ENCODE data around the gene CENPP.

The CENPP gene

GRCh38 chr9:92325269-92325990 lies at the start of gene CENPP, which contains the start of gene NOL8:
TSS of gene CENPP (plus strand) at chr9:92325953.
TSS of gene NOL8 (minus strand) at chr9:92325350. CDS start at chr9:92324161, 1,189 bp downstream.
- DNase-seq (ENCODE audit: low read depth), result peak; percentile 93

- no peak for DNase-seq (ENCODE audit: low read depth)
Observed at GRCh38 chr9:92276331-92277032, 49.3 kb upstream of the CENPP start.

- no peak for DNase-seq (ENCODE audit: low read depth)
Observed at GRCh38 chr9:92278110-92278509, 47.6 kb upstream of the CENPP start.

DNA sequence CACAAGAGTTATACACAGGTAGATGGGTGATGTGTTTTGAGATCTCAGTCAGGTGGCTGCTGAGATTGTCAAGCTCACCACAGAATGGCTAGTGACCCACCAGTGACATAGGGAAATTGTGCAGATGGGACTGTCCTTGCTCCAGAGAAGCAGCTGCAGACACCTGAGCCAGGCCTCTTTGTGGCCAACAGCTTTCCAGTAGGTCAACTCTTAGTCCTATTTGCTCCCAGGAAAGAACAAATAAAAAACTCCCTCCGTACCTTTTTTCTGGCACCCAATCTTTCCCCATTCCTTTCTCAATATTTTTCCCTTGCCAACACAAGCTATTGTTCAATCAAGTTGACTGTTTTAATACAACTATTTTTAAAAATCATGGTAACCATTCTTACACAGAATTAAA lies 46.5 kb upstream of the CENPP start:
- DNase-seq (ENCODE audit: low read depth), result no peak

GRCh38 chr9:92289708-92290390 lies 35.9 kb upstream of the CENPP start:
- no peak for DNase-seq (ENCODE audit: low read depth)

DNA sequence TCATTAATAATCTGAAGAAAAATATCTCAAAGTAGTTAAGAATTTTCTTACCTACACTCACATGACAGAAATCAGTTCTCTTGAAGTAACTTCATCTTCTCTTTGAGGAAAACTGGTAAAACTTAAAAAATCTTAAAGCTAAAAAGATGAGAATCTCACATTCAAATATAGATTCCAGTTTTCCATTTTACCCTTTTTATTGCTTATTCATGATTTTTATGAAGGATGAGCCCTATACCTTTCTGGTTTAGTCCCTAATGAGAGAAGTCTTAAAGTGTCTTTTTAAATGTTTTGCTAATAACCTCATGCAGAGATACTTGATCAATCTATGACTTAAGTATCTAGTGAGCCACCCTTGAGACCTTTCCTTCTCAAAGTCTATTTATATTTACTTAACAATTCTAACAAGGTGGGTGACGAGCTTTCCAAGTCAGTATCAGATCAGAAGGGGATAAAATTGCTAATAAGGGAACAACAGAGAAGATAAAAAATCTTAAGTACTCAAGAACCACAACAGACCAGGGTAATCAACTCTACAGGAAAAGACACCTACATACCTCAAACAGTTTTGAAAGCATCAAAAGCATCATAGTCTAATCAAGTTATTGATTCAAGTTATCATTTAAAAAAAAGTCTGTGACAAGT lies 34.8 kb upstream of the CENPP start:
- DNase-seq (ENCODE audit: low read depth), result no peak

- no peak for DNase-seq (ENCODE audit: low read depth)
Observed at GRCh38 chr9:92291577-92291976, 34.2 kb upstream of the CENPP start.

GRCh38 chr9:92292338-92293074 lies 33.2 kb upstream of the CENPP start:
- no peak for DNase-seq (ENCODE audit: low read depth)

DNA sequence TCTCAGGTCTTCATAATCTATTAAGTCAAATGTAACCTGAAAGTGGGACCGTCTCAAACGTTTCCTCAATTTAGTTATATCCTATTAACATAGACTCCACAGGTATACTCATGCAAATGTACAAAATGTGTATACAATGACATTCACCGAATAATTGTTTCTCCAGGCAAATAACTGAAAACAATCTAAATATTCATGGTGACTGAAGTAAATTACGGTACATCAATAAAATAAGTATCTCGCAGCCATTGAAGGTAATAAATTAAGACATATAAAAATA lies 32.7 kb upstream of the CENPP start:
- DNase-seq (ENCODE audit: low read depth), result no peak

- DNase-seq (ENCODE audit: low read depth), result peak; percentile 95
Observed at GRCh38 chr9:92293452-92294296, 32.1 kb upstream of the CENPP start, which contains the start of gene IARS1. TSS of gene IARS1 (minus strand) at chr9:92293697. CDS start at chr9:92289419, 4,278 bp downstream.

DNA sequence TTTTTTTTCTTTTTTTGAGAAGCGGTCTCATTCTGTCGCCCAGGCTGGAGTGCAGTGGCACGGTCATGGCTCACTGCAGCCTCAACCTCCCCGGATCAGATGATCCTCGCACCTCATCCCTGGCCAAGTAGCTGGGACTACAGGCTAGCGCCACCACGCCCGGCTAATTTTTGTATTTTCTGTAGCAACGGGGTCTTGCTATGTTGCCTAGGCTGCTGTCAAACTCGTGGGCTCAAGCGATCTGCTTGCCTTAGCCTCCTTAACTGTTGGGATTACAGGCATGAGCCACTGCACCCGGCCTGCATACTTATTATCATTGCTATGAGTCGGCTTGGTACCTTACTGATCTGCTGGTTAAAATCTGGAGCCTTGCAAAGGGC lies 31.5 kb upstream of the CENPP start:
- no peak for DNase-seq (ENCODE audit: low read depth)

- DNase-seq (ENCODE audit: low read depth), result no peak
Observed at GRCh38 chr9:92295240-92295790, 30.4 kb upstream of the CENPP start.

GRCh38 chr9:92295827-92296258 lies 29.9 kb upstream of the CENPP start:
- no peak for DNase-seq (ENCODE audit: low read depth)

DNA sequence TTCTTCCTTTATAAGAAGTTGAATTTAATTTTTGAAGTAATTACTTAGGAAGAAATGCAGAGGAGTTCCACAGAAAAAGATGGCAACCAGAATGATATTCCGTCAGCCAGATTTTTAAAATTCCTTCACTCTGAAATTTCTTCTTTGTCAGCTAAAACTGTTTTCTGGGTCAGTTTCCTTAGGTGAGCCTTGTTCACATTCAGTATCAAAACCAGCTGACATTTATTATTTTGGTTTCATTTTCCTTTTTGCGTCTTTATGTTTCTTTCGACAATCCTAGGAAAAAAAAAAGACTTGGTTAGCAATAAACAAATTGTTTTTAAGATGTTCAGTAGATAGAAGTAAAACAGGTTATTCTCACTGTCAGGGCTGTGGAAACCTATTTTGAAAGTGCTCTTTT lies 28.1 kb upstream of the CENPP start:
- no peak for DNase-seq (ENCODE audit: low read depth)

DNA sequence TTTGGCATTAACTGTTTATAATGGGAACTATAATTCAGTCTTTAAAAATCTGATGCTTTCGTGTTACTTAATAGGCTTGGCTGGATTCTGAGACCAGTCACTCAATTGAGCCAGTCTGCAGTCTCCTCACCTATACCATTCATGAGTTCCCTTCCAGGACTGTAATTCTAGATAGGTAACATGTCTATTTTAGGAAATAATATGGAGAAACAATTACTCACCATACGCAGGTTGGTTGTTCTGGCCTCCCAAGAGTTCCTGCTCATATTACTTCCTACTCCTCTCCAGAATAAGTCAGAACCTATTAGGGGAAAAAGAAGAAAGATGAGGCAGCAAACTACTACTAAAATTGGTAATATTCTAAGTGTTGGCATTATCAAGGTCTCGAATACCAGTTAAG lies 27.7 kb upstream of the CENPP start:
- DNase-seq (ENCODE audit: low read depth), result no peak

DNA sequence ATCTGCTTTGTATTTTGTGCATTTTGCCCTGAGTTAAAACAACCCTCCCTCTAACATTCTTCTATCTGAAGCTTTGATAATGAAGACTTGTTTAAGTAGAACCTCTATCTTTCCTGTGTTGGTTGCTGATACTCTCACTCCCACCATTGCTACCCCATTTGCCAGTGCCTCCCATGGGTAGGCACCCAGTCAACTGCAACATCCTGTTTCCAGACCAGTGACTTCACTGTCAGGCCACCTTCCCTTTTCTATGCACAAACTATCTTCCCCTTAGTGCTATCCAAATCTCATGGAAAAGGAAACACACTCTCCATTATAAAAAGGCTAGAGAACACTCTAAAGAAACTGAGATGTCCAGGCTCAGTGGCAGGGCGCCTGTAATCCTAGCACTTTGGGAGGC lies 26.6 kb upstream of the CENPP start:
- no peak for DNase-seq (ENCODE audit: low read depth)

GRCh38 chr9:92300936-92301335 lies 24.8 kb upstream of the CENPP start:
- DNase-seq (ENCODE audit: low read depth), result no peak

GRCh38 chr9:92308893-92309292 lies 16.9 kb upstream of the CENPP start:
- no peak for DNase-seq (ENCODE audit: low read depth)

DNA sequence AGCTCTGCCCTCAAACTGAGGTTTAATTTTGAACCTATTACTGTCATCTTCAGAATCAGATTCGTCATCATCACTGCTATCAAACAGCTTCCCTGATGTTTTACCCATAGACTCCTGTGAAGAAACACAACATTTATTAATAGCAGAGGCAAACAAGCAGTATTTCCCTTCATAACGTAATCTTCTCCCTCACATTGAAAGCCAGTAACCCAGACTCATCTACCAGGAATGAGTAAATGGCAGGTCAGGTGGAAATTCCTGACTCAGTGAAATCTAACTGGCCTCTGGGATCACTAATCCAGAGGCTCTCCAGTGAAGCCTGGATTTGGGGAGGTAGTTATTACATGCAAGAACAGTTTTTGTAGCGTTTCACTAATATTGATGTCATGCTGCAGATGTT lies 15.2 kb upstream of the CENPP start:
- no peak for DNase-seq (ENCODE audit: low read depth)

DNA sequence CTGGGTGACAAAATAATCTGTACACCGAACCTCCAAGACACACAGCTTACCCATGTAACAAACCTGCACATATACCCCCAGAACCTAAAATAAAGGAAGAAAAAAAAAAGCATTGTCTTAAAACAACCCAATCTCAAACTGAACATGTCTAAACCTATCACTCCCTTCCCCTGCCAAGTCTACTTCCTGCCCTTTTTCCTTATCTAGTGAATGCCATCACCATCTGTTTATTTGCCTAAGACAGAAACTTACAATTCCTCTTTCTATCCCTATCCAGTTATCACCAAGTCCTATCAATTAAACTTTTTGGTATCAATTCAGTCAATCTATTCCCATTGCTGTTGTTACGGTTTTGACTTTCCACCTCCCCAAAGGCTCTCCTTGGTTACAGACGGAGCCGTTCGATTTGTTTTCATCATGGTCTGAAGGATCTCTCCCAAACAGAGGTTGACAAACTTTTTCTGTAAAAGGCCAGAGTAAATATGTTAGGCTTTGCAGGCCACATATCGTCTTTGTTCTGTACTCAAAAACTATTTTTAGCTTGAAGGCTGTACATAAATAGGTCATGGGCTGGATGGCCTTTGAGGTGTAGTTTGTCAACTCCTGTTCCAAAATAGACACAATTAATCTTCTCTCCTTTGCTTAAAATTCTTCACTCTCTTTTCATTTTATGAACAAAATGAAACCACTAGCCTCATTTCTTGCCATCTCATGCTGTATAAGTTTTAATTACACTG lies 12.7 kb upstream of the CENPP start:
- no peak for DNase-seq (ENCODE audit: low read depth)

Measured in HS-27A (cell line).